GM18858 (cell line): ENCODE measurements around the gene NPLOC4.

Experiments
- ATAC-seq: cut with Tn5 transposase; IDR thresholded peaks from one replicate; pipeline ENCODE4 v1.9.1; 2021; ENCODE audit not compliant: unreplicated experiment

The NPLOC4 gene

GRCh38 chr17:81520021-81520901 lies 116.7 kb downstream of the NPLOC4 start:
- ATAC-seq, result no peak

- no peak for ATAC-seq
Observed at GRCh38 chr17:81519284-81520020, 117.5 kb downstream of the NPLOC4 start.

GRCh38 chr17:81518785-81519283 lies 118.1 kb downstream of the NPLOC4 start:
- ATAC-seq, result no peak

- no peak for ATAC-seq
Observed at GRCh38 chr17:81518113-81518784, 118.7 kb downstream of the NPLOC4 start.

GRCh38 chr17:81517339-81518112 lies 119.4 kb downstream of the NPLOC4 start:
- ATAC-seq, result no peak

- no peak for ATAC-seq
Observed at GRCh38 chr17:81517009-81517338, 119.9 kb downstream of the NPLOC4 start.

- ATAC-seq, result no peak
Observed at GRCh38 chr17:81516439-81516838, 120.5 kb downstream of the NPLOC4 start.

GRCh38 chr17:81515530-81516041 lies 121.3 kb downstream of the NPLOC4 start:
- no peak for ATAC-seq

GRCh38 chr17:81514739-81515529 lies 122.0 kb downstream of the NPLOC4 start:
- ATAC-seq, result no peak

- no peak for ATAC-seq
Observed at GRCh38 chr17:81514489-81514738, 122.5 kb downstream of the NPLOC4 start.

- ATAC-seq, result no peak
Observed at GRCh38 chr17:81513753-81514488, 123.0 kb downstream of the NPLOC4 start.

GRCh38 chr17:81513372-81513752 lies 123.5 kb downstream of the NPLOC4 start:
- ATAC-seq, result no peak

- no peak for ATAC-seq
Observed at GRCh38 chr17:81512562-81513371, 124.1 kb downstream of the NPLOC4 start, which contains the start of gene ACTG1. Gene ACTG1 (minus strand): TSS chr17:81512799. CDS start chr17:81512354, 445 bp downstream.

GRCh38 chr17:81511804-81512561 lies 124.9 kb downstream of the NPLOC4 start:
- no peak for ATAC-seq

GRCh38 chr17:81511554-81511803 lies 125.4 kb downstream of the NPLOC4 start:
- no peak for ATAC-seq

GRCh38 chr17:81510785-81511553 lies 125.9 kb downstream of the NPLOC4 start:
- no peak for ATAC-seq
